Activated naive CD4-positive, alpha-beta T cell treated with anti-CD3 and anti-CD28 coated beads for 36 hours (primary cell): ENCODE measurements around the gene SMOC2. TPM values are rescaled to one million over a fixed set of nuclear protein-coding genes. Genes with fewer than 3 reads are reported as not detected.
"Not testable (repeated sequence)": the region's sequence is repeated elsewhere in the genome, so short reads cannot be mapped to it uniquely, and the experiment has no call there.

Experiments used
- CTCF ChIA-PET: fragments of 350-600 bp; sonication (Branson Sonifier 250); formaldehyde crosslinking; loops from one replicate; lab custom pipeline; 2021; ENCODE audit warnings: antibody characterized with exemption; lab: Charles Lee
- DNase-seq: peaks from one replicate; pipeline ENCODE4 v3.0.0-alpha.2; 2020
- H3K27ac Mint-ChIP-seq: one replicate; pipeline ENCODE4 v1.8.0; 2021; ENCODE audit warnings: mild to moderate bottlenecking, mixed read lengths
- H3K27me3 Mint-ChIP-seq: one replicate; pipeline ENCODE4 v1.8.0; 2021; ENCODE audit warnings: low read depth, mixed read lengths
- H3K36me3 Mint-ChIP-seq: one replicate; pipeline ENCODE4 v1.8.0; 2021; ENCODE audit warnings: low read depth, mixed read lengths
- H3K4me1 Mint-ChIP-seq: one replicate; pipeline ENCODE4 v1.8.0; 2021; ENCODE audit warnings: low read depth, mixed read lengths
- H3K4me3 Mint-ChIP-seq: one replicate; pipeline ENCODE4 v1.8.0; 2021; ENCODE audit warnings: mild to moderate bottlenecking, moderate library complexity, mixed read lengths
- H3K9me3 Mint-ChIP-seq: one replicate; pipeline ENCODE4 v1.8.0; 2021; ENCODE audit warnings: mixed read lengths
- intact Hi-C: fragments of 100-400 bp; cut with micrococcal nuclease; formaldehyde crosslinking; loops from one replicate; pipeline ENCODE4 v1.15.1; 2023
- total RNA-seq, 2 experiments: library from RNA; stranded (reverse); gene quantifications; one replicate each; pipeline ENCODE4 v1.2.3, GENCODE V29; 2021

SMOC2 gene
- total RNA-seq, 2 experiments from 2014 or later: not detected

DNA sequence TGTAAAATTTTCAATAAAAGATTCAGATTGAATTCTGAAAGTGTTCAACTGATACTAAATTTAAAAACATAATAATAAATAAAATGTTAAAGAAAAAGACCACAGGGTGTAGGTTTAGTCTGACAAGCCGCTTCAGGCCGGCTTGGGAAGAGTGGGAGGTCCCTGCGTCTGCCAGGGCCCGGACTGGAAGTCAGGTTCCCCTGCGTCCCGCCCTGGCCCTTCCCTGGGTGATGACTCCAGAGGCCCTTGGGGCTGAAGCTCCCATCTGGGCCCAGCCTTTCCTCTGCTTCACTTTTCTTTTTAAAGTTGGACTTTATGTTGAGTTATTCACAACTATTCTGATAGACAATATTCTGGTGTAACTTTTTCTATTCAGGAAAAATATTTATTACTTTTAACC, 93.3 kb downstream of the SMOC2 start:
- no peak overlapping the region for H3K4me3 Mint-ChIP-seq
- H3K4me1 Mint-ChIP-seq: no peaks in the 10 kb centered on the region
- CTCF ChIA-PET: no interaction called here
- no peak for DNase-seq
- intact Hi-C loops: no loop called here
- no peaks in the 10 kb centered on the region for H3K36me3 Mint-ChIP-seq
- H3K9me3 Mint-ChIP-seq: no peaks in the 10 kb centered on the region
- no peak overlapping the region for H3K27ac Mint-ChIP-seq
- H3K27me3 Mint-ChIP-seq: no peaks in the 10 kb centered on the region

DNA sequence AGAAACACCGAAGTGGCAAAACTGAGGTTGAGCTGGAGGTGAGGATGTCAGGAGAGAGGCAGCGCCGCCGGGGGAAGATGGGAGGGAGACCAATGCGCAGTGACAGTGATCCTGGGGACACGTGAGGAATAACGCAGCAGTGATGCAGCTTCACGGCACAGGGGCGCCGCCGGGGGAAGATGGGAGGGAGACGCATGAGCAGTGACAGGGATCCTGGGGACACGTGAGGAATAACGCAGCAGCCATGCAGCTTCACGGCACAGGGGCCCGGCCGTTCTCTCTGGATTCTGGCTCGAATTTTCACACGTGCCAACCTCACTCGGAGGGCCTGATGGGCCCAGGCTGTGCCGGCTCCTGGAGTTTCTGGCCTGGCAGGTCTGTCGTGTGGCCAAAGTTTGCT, 94.7 kb downstream of the SMOC2 start:
- no peak for DNase-seq

GRCh38 chr6:168536196-168536595, 95.2 kb downstream of the SMOC2 start:
- CTCF ChIA-PET: no interaction called here
- no peaks in the 10 kb centered on the region for H3K9me3 Mint-ChIP-seq
- intact Hi-C loops: no loop called here
- DNase-seq: no peak
- no peak overlapping the region for H3K27ac Mint-ChIP-seq
- no peaks in the 10 kb centered on the region for H3K4me1 Mint-ChIP-seq
- H3K27me3 Mint-ChIP-seq: peaks cover 3% of the 10 kb centered on the region
- no peaks in the 10 kb centered on the region for H3K36me3 Mint-ChIP-seq
- no peak overlapping the region for H3K4me3 Mint-ChIP-seq

More for the DNA sequence above, 94.7 kb downstream of the SMOC2 start:
- Mint-ChIP-seq H3K27ac (no peak overlapping the region), H3K9me3 (no peaks in the 10 kb centered on the region), H3K27me3 (peaks cover 3% of the 10 kb centered on the region), H3K36me3 (no peaks in the 10 kb centered on the region), H3K4me3 (no peak overlapping the region), H3K4me1 (no peaks in the 10 kb centered on the region)
- CTCF ChIA-PET: no interaction called here
- intact Hi-C loops: no loop called here

GRCh38 chr6:168536665-168537539, 95.9 kb downstream of the SMOC2 start:
- no peak overlapping the region for H3K27ac Mint-ChIP-seq
- H3K4me1 Mint-ChIP-seq: no peaks in the 10 kb centered on the region
- H3K27me3 Mint-ChIP-seq: peaks cover 4% of the 10 kb centered on the region
- no peaks in the 10 kb centered on the region for H3K36me3 Mint-ChIP-seq
- CTCF ChIA-PET: interaction anchor here (0.6 to 0.7 kb wide), 2 partner anchors 105 to 578 kb away, joined by 3 read pairs; no protein-coding TSS in a partner anchor
- no peak overlapping the region for H3K4me3 Mint-ChIP-seq
- no peak for DNase-seq
- intact Hi-C loops: no loop called here
- H3K9me3 Mint-ChIP-seq: no peaks in the 10 kb centered on the region

DNA sequence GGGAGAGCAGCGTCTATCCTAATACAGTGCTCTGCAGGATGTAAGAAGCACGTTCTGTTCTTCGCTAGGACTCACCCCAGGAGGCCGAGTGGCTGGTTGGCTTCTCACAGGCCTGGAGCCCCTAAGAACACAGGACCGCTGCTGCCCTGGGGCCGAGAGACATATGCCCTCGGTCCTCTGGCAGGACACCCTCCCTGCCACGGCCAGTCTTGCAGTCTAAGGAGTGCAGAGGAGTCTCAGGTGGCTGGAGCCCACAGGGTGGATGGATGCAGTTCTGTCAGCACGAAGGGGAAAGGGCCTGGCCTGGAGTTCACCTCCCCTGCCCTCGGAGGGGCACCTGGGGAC, 96.5 kb downstream of the SMOC2 start:
- peaks cover 6% of the 10 kb centered on the region for H3K27me3 Mint-ChIP-seq

DNA sequence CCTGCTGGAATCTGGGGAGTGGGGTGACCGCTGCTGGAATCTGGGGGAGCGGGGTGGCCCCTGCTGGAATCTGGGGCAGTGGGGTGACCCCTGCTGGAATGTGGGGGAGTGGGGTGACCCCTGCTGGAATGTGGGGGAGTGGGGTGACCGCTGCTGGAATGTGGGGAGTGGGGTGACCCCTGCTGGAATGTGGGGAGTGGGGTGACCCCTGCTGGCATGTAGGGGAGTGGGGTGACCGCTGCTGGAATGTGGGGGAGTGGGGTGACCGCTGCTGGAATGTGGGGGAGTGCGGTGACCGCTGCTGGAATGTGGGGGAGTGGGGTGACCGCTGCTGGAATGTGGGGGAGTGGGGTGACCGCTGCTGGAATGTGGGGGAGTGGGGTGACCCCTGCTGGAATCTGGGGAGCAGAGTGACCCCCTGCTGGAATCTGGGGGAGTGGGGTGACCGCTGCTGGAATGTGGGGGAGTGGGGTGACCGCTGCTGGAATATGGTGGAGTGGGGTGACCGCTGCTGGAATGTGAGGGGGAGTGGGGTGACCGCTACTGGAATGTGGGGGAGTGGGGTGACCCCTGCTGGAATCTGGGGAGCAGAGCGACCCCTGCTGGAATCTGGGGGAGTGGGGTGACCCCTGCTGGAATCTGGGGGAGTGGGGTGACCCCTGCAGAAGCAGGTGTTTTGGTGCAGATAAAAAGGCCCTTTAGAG, 97.4 kb downstream of the SMOC2 start:
- H3K4me1 Mint-ChIP-seq, H3K36me3 Mint-ChIP-seq, intact Hi-C loops, H3K27ac Mint-ChIP-seq, H3K4me3 Mint-ChIP-seq, H3K27me3 Mint-ChIP-seq, H3K9me3 Mint-ChIP-seq, DNase-seq: not testable (repeated sequence)
- CTCF ChIA-PET: interaction anchor here (0.7 kb wide), 1 partner anchor 104 kb away, joined by 3 read pairs; no protein-coding TSS in a partner anchor

More for the DNA sequence above, 96.5 kb downstream of the SMOC2 start:
- H3K9me3 Mint-ChIP-seq: no peaks in the 10 kb centered on the region
- no peak for DNase-seq
- no peaks in the 10 kb centered on the region for H3K4me1 Mint-ChIP-seq
- no peak overlapping the region for H3K27ac Mint-ChIP-seq
- intact Hi-C loops: no loop called here
- no peak overlapping the region for H3K4me3 Mint-ChIP-seq
- CTCF ChIA-PET: interaction anchor here (0.6 to 0.7 kb wide), 2 partner anchors 105 to 577 kb away, joined by 3 read pairs; no protein-coding TSS in a partner anchor
- no peaks in the 10 kb centered on the region for H3K36me3 Mint-ChIP-seq

DNA sequence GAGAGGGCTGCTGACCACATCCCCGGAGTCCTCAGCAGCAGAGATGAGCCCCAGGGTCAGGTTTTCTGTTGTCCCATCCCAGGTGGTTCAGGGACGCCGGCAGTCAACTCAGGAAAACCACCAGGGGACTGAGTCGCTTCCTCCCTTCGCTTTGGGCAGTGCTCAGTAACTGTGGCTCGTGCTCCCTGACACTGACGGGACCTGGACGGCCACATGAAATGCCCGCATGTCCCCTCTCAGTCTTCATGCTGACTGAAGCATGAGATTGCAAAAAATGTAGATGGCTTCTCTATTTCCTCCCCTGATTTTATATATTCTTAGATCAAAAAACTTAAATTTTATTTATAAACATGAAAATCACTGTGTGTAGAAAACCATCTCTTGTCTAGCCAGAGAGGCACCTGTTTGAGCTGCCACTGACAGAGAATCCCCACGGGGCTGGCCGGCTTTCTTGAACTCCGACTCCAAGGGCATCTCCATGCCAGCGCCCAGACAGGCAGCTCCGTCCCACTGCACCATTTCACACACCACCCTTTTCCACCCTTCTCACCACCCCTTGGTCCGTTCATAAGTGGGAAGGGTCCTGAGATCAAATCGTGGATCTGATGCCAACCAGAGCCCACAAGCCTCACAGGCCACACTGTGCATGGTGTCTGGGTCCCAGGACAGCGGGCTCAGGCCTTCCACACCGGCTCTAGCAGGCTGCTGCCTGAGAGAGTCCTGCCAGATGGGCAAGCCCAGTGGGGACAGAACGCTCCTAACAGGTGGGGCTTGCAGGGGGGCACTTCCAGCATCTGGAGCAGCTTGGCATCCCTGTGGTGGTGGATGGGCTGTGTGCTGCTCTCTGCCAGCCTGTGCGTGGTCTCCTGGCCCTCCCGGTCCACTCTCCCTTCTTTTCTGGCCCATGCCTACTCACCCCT, 98.2 kb downstream of the SMOC2 start:
- Mint-ChIP-seq H3K9me3 (no peaks in the 10 kb centered on the region), H3K4me1 (no peaks in the 10 kb centered on the region), H3K27ac (no peak overlapping the region), H3K27me3 (peaks cover 6% of the 10 kb centered on the region), H3K4me3 (no peak overlapping the region), H3K36me3 (no peaks in the 10 kb centered on the region)
- intact Hi-C loops: no loop called here
- DNase-seq: no peak
- CTCF ChIA-PET: no interaction called here

DNA sequence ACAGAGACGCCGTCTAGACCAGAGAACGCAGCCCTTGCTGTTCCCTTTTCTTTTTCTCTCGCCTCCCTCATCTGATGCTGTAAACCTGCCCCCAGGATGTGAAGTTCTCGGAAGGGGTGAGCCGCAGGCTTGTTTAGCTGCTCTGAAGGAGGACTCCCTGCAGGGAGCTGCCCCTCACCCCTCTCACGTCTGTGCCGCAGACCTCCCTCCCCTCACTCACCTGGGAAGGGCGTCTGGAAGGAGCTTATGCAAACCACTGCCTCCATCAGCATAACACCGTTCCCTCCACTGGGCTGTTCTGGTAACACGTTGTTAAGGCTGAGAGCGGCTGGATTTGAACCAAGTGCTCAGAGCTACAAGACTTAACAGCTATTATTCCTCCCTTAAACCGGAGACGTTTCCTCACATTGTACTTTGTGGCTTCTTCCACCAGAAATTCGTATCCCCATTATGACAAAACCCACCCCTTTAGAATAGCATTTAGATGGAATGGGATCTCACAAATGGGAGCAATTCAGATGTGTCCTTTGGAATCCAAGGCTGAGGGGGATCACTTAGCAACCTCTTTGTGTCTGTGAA, 99.8 kb downstream of the SMOC2 start:
- H3K36me3 Mint-ChIP-seq: no peaks in the 10 kb centered on the region
- DNase-seq: no peak
- no peak overlapping the region for H3K4me3 Mint-ChIP-seq
- peaks cover 6% of the 10 kb centered on the region for H3K27me3 Mint-ChIP-seq
- CTCF ChIA-PET: no interaction called here
- H3K4me1 Mint-ChIP-seq: no peaks in the 10 kb centered on the region
- H3K9me3 Mint-ChIP-seq: no peaks in the 10 kb centered on the region
- intact Hi-C loops: no loop called here
- H3K27ac Mint-ChIP-seq: no peak overlapping the region

- intact Hi-C loops: no loop called here
- no peak for DNase-seq
- H3K36me3 Mint-ChIP-seq: no peaks in the 10 kb centered on the region
- CTCF ChIA-PET: no interaction called here
- H3K27me3 Mint-ChIP-seq: peaks cover 6% of the 10 kb centered on the region
- H3K9me3 Mint-ChIP-seq: no peaks in the 10 kb centered on the region
- no peak overlapping the region for H3K4me3 Mint-ChIP-seq
- H3K4me1 Mint-ChIP-seq: no peaks in the 10 kb centered on the region
- H3K27ac Mint-ChIP-seq: no peak overlapping the region
Observed at GRCh38 chr6:168541307-168541706, 100.3 kb downstream of the SMOC2 start.

DNA sequence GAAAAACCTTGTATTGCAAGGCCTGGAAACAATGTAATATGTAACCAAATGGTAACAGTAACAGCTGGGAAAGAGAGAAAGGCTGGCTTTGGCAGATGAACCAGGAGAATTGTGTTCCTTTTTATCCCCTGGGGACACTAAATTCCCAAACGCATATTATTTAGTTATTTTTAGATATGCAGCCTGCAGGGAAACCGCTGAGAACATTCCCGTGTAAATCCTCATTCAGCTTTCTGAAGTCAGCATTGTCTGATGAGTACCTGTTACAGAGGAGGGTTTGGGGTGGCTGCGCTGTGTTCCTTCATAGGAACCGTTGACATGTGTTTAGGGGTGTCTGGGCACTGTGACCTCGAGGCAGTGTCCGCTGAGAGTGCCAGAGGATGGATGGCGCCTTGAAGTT, 101.3 kb downstream of the SMOC2 start:
- Mint-ChIP-seq H3K36me3 (no peaks in the 10 kb centered on the region), H3K9me3 (no peaks in the 10 kb centered on the region), H3K27ac (no peak overlapping the region), H3K4me1 (no peaks in the 10 kb centered on the region), H3K4me3 (no peak overlapping the region), H3K27me3 (peaks cover 6% of the 10 kb centered on the region)
- no peak for DNase-seq
- intact Hi-C loops: no loop called here
- CTCF ChIA-PET: no interaction called here

DNA sequence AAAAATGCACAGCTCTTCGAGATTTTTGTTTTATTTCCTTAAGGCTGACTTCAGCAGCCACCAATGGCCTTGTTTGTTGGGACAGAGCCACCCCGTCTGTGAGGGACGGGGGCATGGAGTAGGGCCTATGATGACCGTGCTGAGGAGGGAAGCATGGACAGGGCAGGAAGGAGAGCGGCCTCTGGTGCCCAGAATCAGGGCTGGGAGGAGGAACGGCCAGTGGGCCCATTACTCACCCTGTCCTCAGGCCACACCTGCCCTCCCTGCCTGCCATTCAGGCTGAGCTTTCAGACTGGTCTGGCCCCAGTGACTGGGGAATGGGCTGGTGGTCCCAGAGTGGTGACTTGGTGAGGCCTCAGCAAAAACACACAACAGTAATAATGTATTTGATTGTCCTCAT, 104.4 kb downstream of the SMOC2 start:
- Mint-ChIP-seq H3K36me3 (no peaks in the 10 kb centered on the region), H3K27ac (no peak overlapping the region), H3K27me3 (peaks cover 2% of the 10 kb centered on the region), H3K9me3 (no peaks in the 10 kb centered on the region), H3K4me1 (no peaks in the 10 kb centered on the region), H3K4me3 (no peak overlapping the region)
- intact Hi-C loops: no loop called here
- CTCF ChIA-PET: no interaction called here
- DNase-seq: no peak

DNA sequence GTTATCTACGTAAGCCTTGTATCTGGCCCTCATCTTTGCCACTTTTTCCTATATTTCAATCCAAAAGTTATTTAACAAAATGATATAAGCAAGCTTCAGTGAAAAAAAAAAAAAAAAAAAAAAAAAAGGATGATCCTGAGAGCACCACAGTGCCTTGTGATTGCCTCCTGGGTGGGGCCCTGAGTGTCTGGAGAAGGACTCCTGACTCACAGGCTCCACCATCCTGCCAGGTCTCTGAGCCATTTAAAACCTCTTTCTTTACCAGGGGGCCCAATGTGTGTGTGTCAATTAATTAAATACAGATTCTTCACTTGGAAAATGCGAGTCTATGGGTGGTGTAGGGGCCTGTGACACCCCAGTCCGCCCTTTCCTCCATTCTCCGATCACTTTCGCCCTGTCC, 105.2 kb downstream of the SMOC2 start:
- no peaks in the 10 kb centered on the region for H3K9me3 Mint-ChIP-seq
- no peak overlapping the region for H3K27ac Mint-ChIP-seq
- H3K4me1 Mint-ChIP-seq: no peaks in the 10 kb centered on the region
- H3K27me3 Mint-ChIP-seq: peaks cover 2% of the 10 kb centered on the region
- H3K36me3 Mint-ChIP-seq: no peaks in the 10 kb centered on the region
- CTCF ChIA-PET: no interaction called here
- intact Hi-C loops: no loop called here
- DNase-seq: no peak
- H3K4me3 Mint-ChIP-seq: no peak overlapping the region
